ENCODE data around the gene SHPK. TPM values are rescaled to one million over a fixed set of nuclear protein-coding genes. Genes with fewer than 3 reads are reported as not detected.

The SHPK gene
- total RNA-seq, 1 donor from 2014 or later, result 35.5 TPM

GRCh38 chr17:3639981-3640596, 4.0 kb upstream of the SHPK start:
- Mint-ChIP-seq H3K27ac (ENCODE audit: unreplicated experiment) (peak overlapping the region; percentile 87), H3K27me3 (ENCODE audit: unreplicated experiment) (peaks cover 7% of the 10 kb centered on the region), H3K36me3 (ENCODE audit: unreplicated experiment) (no peaks in the 10 kb centered on the region), H3K4me1 (ENCODE audit: low read depth, unreplicated experiment) (peaks cover 10% of the 10 kb centered on the region), H3K9me3 (ENCODE audit: unreplicated experiment) (peaks cover 7% of the 10 kb centered on the region), H3K4me3 (ENCODE audit: unreplicated experiment) (peak overlapping the region; percentile 53)
- no peak for DNase-seq
- no peak for TF ChIP-seq CTCF (IDR thresholded peaks at IDR 0.05; ENCODE audit: partially characterized antibody, unreplicated experiment)

GRCh38 chr17:3636908-3637373, 891 bp upstream of the SHPK start:
- no peak for TF ChIP-seq CTCF (IDR thresholded peaks at IDR 0.05; ENCODE audit: partially characterized antibody, unreplicated experiment)
- Mint-ChIP-seq H3K9me3 (ENCODE audit: unreplicated experiment) (peaks cover 9% of the 10 kb centered on the region), H3K27me3 (ENCODE audit: unreplicated experiment) (peaks cover 7% of the 10 kb centered on the region), H3K27ac (ENCODE audit: unreplicated experiment) (no peak overlapping the region), H3K36me3 (ENCODE audit: unreplicated experiment) (no peaks in the 10 kb centered on the region), H3K4me1 (ENCODE audit: low read depth, unreplicated experiment) (peaks cover 19% of the 10 kb centered on the region), H3K4me3 (ENCODE audit: unreplicated experiment) (peak overlapping the region; percentile 89)
- peak; percentile 40 for DNase-seq

- Mint-ChIP-seq H3K9me3 (ENCODE audit: unreplicated experiment) (peaks cover 9% of the 10 kb centered on the region), H3K27ac (ENCODE audit: unreplicated experiment) (peak overlapping the region; percentile 91), H3K4me1 (ENCODE audit: low read depth, unreplicated experiment) (peaks cover 22% of the 10 kb centered on the region), H3K4me3 (ENCODE audit: unreplicated experiment) (peak overlapping the region; percentile 97), H3K36me3 (ENCODE audit: unreplicated experiment) (no peaks in the 10 kb centered on the region), H3K27me3 (ENCODE audit: unreplicated experiment) (peaks cover 10% of the 10 kb centered on the region)
- no peak for DNase-seq
- no peak for TF ChIP-seq CTCF (IDR thresholded peaks at IDR 0.05; ENCODE audit: partially characterized antibody, unreplicated experiment)
Observed at GRCh38 chr17:3635474-3636153, 436 bp downstream of the SHPK start.

DNA sequence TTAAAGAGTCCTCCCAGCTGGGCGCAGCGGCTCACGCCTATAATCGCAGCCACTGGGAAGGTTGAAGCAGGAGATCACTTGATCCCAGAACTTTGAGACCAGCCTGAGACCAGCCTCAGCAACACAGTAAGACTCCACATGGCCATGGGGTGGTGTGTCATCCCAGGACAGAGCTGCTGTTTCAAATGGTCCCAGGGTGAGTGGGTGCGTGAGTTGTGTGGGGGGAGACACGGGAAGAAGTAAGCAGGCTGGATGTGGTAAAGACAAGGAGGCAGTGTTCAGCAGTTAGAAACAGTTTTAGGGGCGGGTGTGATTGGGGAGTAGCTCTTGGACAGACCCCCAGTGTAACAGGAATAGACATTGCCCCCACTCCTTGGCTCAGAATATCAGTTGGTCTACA, 3.8 kb downstream of the SHPK start:
- TF ChIP-seq CTCF (IDR thresholded peaks at IDR 0.05; ENCODE audit: partially characterized antibody, unreplicated experiment), result no peak
- peaks cover 2% of the 10 kb centered on the region for H3K36me3 Mint-ChIP-seq (ENCODE audit: unreplicated experiment)
- H3K27me3 Mint-ChIP-seq (ENCODE audit: unreplicated experiment), result peaks cover 6% of the 10 kb centered on the region

GRCh38 chr17:3630781-3631180, 5.3 kb downstream of the SHPK start:
- Mint-ChIP-seq H3K27me3 (ENCODE audit: unreplicated experiment) (peaks cover 6% of the 10 kb centered on the region), H3K36me3 (ENCODE audit: unreplicated experiment) (peaks cover 7% of the 10 kb centered on the region), H3K9me3 (ENCODE audit: unreplicated experiment) (peaks cover 6% of the 10 kb centered on the region), H3K4me3 (ENCODE audit: unreplicated experiment) (no peak overlapping the region), H3K27ac (ENCODE audit: unreplicated experiment) (peak overlapping the region; percentile 78), H3K4me1 (ENCODE audit: low read depth, unreplicated experiment) (peaks cover 23% of the 10 kb centered on the region)
- no peak for DNase-seq
- no peak for TF ChIP-seq CTCF (IDR thresholded peaks at IDR 0.05; ENCODE audit: partially characterized antibody, unreplicated experiment)

More for the DNA sequence above, 3.8 kb downstream of the SHPK start:
- Mint-ChIP-seq H3K9me3 (ENCODE audit: unreplicated experiment) (peaks cover 5% of the 10 kb centered on the region), H3K4me1 (ENCODE audit: low read depth, unreplicated experiment) (peaks cover 22% of the 10 kb centered on the region), H3K4me3 (ENCODE audit: unreplicated experiment) (peak overlapping the region; percentile 67), H3K27ac (ENCODE audit: unreplicated experiment) (peak overlapping the region; percentile 5)
- no peak for DNase-seq

Measured in glutamatergic neuron (in vitro differentiated cells).